GM23338 (cell line): ENCODE data around the gene RAPGEF4. TPM values are rescaled to one million over a fixed set of nuclear protein-coding genes. Genes with fewer than 3 reads are reported as not detected.

ENCODE experiments used
- ATAC-seq: fragments of 200-7000 bp; cut with Tn5 transposase; 3 replicates; pipeline ENCODE4 v1.9.1; 2020
- DNase-seq: peaks from one replicate; pipeline ENCODE4 v3.0.0-alpha.2; 2015; ENCODE audit warnings: low spot score
- H2AFZ ChIP-seq: fragments of 200-600 bp; sonication (generic); 2 replicates; pipeline ENCODE4 v1.8.0; 2016; ENCODE audit warnings: antibody characterized with exemption, mild to moderate bottlenecking, moderate library complexity
- H3F3A ChIP-seq: fragments of 200-600 bp; sonication (generic); replicated peaks from 2 replicates; pipeline ENCODE4 v1.8.0; 2017; ENCODE audit warnings: antibody characterized with exemption, mixed run types, low read depth
- H3K27ac ChIP-seq: fragments of 200-600 bp; sonication (generic); 2 replicates; pipeline ENCODE4 v1.6.1; 2016; ENCODE audit warnings: low read depth
- H3K27me3 ChIP-seq: fragments of 200-600 bp; sonication (generic); 2 replicates; pipeline ENCODE4 v1.8.0; 2016; ENCODE audit warnings: mild to moderate bottlenecking, mixed run types, moderate library complexity; ENCODE audit not compliant: insufficient read depth
- H3K36me3 ChIP-seq: fragments of 200-600 bp; sonication (generic); 2 replicates; pipeline ENCODE4 v1.8.0; 2016; ENCODE audit warnings: mild to moderate bottlenecking; ENCODE audit not compliant: insufficient read depth
- H3K4me1 ChIP-seq: fragments of 200-600 bp; sonication (generic); 2 replicates; pipeline ENCODE4 v1.8.0; 2016; ENCODE audit warnings: mild to moderate bottlenecking, moderate library complexity; ENCODE audit not compliant: insufficient read depth
- H3K4me2 ChIP-seq: fragments of 200-600 bp; sonication (generic); 2 replicates; pipeline ENCODE4 v1.7.1; 2017; ENCODE audit warnings: mixed run types
- H3K4me3 ChIP-seq: fragments of 200-600 bp; sonication (generic); 2 replicates; pipeline ENCODE4 v1.6.1; 2016; ENCODE audit warnings: mixed run types
- H3K79me2 ChIP-seq: fragments of 200-600 bp; sonication (generic); replicated peaks from 2 replicates; pipeline ENCODE4 v1.8.0; 2017; ENCODE audit warnings: mild to moderate bottlenecking; ENCODE audit not compliant: insufficient read depth
- H3K9me2 ChIP-seq: fragments of 200-600 bp; sonication (generic); 2 replicates; pipeline ENCODE4 v1.8.0; 2017; ENCODE audit not compliant: insufficient read depth
- H4K20me1 ChIP-seq: fragments of 200-600 bp; sonication (generic); replicated peaks from 2 replicates; pipeline ENCODE4 v1.8.0; 2017; ENCODE audit warnings: mild to moderate bottlenecking; ENCODE audit not compliant: insufficient read depth
- H3K27ac Mint-ChIP-seq: 2 replicates; pipeline ENCODE4 v1.8.0; 2020; ENCODE audit warnings: inconsistent platforms, mild to moderate bottlenecking, moderate library complexity, mixed read lengths
- H3K27me3 Mint-ChIP-seq: 3 replicates; pipeline ENCODE4 v1.8.0; 2022; ENCODE audit warnings: low read depth, mild to moderate bottlenecking, moderate library complexity, mixed read lengths, inconsistent platforms; ENCODE audit not compliant: insufficient read depth, poor library complexity
- H3K36me3 Mint-ChIP-seq: 3 replicates; pipeline ENCODE4 v1.8.0; 2021; ENCODE audit warnings: low read depth, mild to moderate bottlenecking, inconsistent platforms, moderate library complexity, mixed read lengths
- H3K4me1 Mint-ChIP-seq: 3 replicates; pipeline ENCODE4 v1.8.0; 2020; ENCODE audit warnings: mild to moderate bottlenecking, inconsistent platforms, mixed read lengths
- H3K4me3 Mint-ChIP-seq: 3 replicates; pipeline ENCODE4 v1.8.0; 2021; ENCODE audit warnings: moderate library complexity, mild to moderate bottlenecking, inconsistent platforms, mixed read lengths
- H3K9me3 Mint-ChIP-seq: 3 replicates; pipeline ENCODE4 v1.8.0; 2020; ENCODE audit warnings: moderate library complexity, mild to moderate bottlenecking, inconsistent platforms, mixed read lengths
- CREB1 ChIP-seq: fragments of 250-450 bp; sonication (Bioruptor Pico); IDR thresholded peaks from 2 replicates; pipeline ENCODE4 v1.5.0; 2020; ENCODE audit warnings: low read depth, mild to moderate bottlenecking, moderate library complexity
- EZH2 ChIP-seq: fragments of 200-600 bp; sonication (generic); IDR thresholded peaks from one replicate; pipeline ENCODE4 v1.8.0; 2017; ENCODE audit warnings: antibody characterized with exemption, mild to moderate bottlenecking, low read depth; ENCODE audit not compliant: unreplicated experiment
- EZH2phosphoT487 ChIP-seq: fragments of 200-600 bp; sonication (generic); IDR thresholded peaks from one replicate; pipeline ENCODE4 v1.8.1; 2018; ENCODE audit warnings: antibody characterized with exemption; ENCODE audit not compliant: unreplicated experiment
- JUNB ChIP-seq: IDR thresholded peaks from one replicate; pipeline ENCODE4 v1.6.1; 2016; ENCODE audit warnings: antibody characterized with exemption; ENCODE audit not compliant: unreplicated experiment
- NANOG ChIP-seq: IDR thresholded peaks from 2 replicates; pipeline ENCODE4 v1.6.1; 2016; ENCODE audit warnings: antibody characterized with exemption, borderline replicate concordance
- POLR2AphosphoS5 ChIP-seq: IDR thresholded peaks from 2 replicates; pipeline ENCODE4 v1.6.1; 2016; ENCODE audit warnings: antibody characterized with exemption, low read depth
- STAT1 ChIP-seq: IDR thresholded peaks from one replicate; pipeline ENCODE4 v1.6.1; 2016; ENCODE audit warnings: antibody characterized with exemption; ENCODE audit not compliant: unreplicated experiment
- ZNF114 ChIP-seq: fragments of 250-450 bp; sonication (Bioruptor Pico); IDR thresholded peaks from 2 replicates; pipeline ENCODE4 v1.5.0; 2020; ENCODE audit warnings: mild to moderate bottlenecking, moderate library complexity
- ZNF331 ChIP-seq: fragments of 250-450 bp; sonication (Bioruptor Pico); IDR thresholded peaks from 2 replicates; pipeline ENCODE4 v1.5.0; 2020; ENCODE audit warnings: low read depth, mild to moderate bottlenecking, moderate library complexity
- polyA plus RNA-seq: library from polyadenylated mRNA; unstranded; fragments of >200 nt; fragmentation: Nextera tagmentation; extraction: Ambion mirVana; gene quantifications from 2 replicates; pipeline ENCODE4 v1.2.1, GENCODE V29; 2016
- total RNA-seq: library from RNA; depleted of rRNA; stranded (reverse); fragments of >200 nt; shearing (Covaris generic); gene quantifications from 2 replicates; pipeline ENCODE4 v1.2.3, GENCODE V29; 2014
- TF ChIP-seq, protein P1 (sequence below): fragments of 250-450 bp; sonication (Bioruptor Pico); IDR thresholded peaks from 2 replicates; pipeline ENCODE4 v1.5.0; 2020; ENCODE audit warnings: mild to moderate bottlenecking, moderate library complexity
- TF ChIP-seq, protein P2 (sequence below), 2 experiments: fragments of 200-600 bp in 1 of 2; sonication (generic) in 1 of 2; conservative IDR thresholded peaks; 2 replicates each; pipeline versions ENCODE4 v1.5.1 to v1.6.1; 2016 to 2017; ENCODE audit warnings: antibody characterized with exemption in 2 of 2, low read depth in 2 of 2, mild to moderate bottlenecking in 2 of 2, moderate library complexity in 1 of 2
- TF ChIP-seq, protein P3 (sequence below): IDR thresholded peaks from 2 replicates; pipeline ENCODE4 v1.6.1; 2016; ENCODE audit warnings: antibody characterized with exemption
- TF ChIP-seq, protein P4 (sequence below): IDR thresholded peaks from one replicate; pipeline ENCODE4 v1.6.1; 2018; ENCODE audit warnings: antibody characterized with exemption; ENCODE audit not compliant: unreplicated experiment

The RAPGEF4 gene
- total and polyA plus RNA-seq, 2 experiments from 2014 or later = 1.7 to 4.7 TPM

DNA sequence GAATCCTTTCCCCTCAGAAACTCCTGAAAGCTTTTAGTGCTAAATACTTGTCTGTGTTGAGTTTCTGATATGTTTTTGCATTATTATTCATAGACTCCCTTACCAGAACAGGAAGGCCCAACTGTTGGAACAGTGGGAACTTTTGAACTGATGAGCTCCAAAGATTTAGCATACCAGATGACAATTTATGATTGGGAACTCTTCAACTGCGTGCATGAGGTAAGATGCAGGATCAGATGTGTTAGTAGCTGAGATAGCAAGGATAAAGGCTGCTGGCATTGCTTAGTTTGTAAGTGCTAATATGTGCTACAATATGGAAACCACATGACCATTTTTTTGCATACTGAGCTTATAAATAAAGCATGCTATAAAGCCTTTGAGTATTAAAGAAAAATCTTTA is 290.8 kb downstream of the RAPGEF4 start:
- no peaks in the 10 kb centered on the region for H3K9me2 ChIP-seq
- H2AFZ ChIP-seq = no peak overlapping the region
- H3K79me2 ChIP-seq = no peaks in the 10 kb centered on the region
- peaks cover 12% of the 10 kb centered on the region; the same call in 2 of the 3 replicates for H3K4me1 Mint-ChIP-seq
- H3K27ac ChIP-seq = no peak overlapping the region
- H3K4me2 ChIP-seq = no peak overlapping the region
- no peaks in the 10 kb centered on the region for H4K20me1 ChIP-seq
- H3F3A ChIP-seq = no peaks in the 10 kb centered on the region
- no peak for ATAC-seq
- no peak overlapping the region for H3K27ac Mint-ChIP-seq
- H3K4me1 ChIP-seq = no peaks in the 10 kb centered on the region
- H3K36me3 Mint-ChIP-seq = no peaks in the 10 kb centered on the region
- H3K36me3 ChIP-seq = no peaks in the 10 kb centered on the region
- TF ChIP-seq ZNF331 (CRISPR knock-in tag) = no peak
- TF ChIP-seq, protein P1, sequence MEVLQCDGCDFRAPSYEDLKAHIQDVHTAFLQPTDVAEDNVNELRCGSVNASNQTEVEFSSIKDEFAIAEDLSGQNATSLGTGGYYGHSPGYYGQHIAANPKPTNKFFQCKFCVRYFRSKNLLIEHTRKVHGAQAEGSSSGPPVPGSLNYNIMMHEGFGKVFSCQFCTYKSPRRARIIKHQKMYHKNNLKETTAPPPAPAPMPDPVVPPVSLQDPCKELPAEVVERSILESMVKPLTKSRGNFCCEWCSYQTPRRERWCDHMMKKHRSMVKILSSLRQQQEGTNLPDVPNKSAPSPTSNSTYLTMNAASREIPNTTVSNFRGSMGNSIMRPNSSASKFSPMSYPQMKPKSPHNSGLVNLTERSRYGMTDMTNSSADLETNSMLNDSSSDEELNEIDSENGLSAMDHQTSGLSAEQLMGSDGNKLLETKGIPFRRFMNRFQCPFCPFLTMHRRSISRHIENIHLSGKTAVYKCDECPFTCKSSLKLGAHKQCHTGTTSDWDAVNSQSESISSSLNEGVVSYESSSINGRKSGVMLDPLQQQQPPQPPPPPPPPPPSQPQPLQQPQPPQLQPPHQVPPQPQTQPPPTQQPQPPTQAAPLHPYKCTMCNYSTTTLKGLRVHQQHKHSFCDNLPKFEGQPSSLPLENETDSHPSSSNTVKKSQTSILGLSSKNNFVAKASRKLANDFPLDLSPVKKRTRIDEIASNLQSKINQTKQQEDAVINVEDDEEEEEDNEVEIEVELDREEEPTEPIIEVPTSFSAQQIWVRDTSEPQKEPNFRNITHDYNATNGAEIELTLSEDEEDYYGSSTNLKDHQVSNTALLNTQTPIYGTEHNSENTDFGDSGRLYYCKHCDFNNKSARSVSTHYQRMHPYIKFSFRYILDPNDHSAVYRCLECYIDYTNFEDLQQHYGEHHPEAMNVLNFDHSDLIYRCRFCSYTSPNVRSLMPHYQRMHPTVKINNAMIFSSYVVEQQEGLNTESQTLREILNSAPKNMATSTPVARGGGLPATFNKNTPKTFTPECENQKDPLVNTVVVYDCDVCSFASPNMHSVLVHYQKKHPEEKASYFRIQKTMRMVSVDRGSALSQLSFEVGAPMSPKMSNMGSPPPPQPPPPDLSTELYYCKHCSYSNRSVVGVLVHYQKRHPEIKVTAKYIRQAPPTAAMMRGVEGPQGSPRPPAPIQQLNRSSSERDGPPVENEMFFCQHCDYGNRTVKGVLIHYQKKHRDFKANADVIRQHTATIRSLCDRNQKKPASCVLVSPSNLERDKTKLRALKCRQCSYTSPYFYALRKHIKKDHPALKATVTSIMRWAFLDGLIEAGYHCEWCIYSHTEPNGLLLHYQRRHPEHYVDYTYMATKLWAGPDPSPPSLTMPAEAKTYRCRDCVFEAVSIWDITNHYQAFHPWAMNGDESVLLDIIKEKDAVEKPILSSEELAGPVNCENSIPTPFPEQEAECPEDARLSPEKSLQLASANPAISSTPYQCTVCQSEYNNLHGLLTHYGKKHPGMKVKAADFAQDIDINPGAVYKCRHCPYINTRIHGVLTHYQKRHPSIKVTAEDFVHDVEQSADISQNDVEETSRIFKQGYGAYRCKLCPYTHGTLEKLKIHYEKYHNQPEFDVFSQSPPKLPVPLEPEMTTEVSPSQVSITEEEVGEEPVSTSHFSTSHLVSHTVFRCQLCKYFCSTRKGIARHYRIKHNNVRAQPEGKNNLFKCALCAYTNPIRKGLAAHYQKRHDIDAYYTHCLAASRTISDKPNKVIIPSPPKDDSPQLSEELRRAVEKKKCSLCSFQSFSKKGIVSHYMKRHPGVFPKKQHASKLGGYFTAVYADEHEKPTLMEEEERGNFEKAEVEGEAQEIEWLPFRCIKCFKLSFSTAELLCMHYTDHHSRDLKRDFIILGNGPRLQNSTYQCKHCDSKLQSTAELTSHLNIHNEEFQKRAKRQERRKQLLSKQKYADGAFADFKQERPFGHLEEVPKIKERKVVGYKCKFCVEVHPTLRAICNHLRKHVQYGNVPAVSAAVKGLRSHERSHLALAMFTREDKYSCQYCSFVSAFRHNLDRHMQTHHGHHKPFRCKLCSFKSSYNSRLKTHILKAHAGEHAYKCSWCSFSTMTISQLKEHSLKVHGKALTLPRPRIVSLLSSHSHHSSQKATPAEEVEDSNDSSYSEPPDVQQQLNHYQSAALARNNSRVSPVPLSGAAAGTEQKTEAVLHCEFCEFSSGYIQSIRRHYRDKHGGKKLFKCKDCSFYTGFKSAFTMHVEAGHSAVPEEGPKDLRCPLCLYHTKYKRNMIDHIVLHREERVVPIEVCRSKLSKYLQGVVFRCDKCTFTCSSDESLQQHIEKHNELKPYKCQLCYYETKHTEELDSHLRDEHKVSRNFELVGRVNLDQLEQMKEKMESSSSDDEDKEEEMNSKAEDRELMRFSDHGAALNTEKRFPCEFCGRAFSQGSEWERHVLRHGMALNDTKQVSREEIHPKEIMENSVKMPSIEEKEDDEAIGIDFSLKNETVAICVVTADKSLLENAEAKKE = no peak
- TF ChIP-seq JUNB = no peak
- TF ChIP-seq STAT1 = no peak
- TF ChIP-seq EZH2phosphoT487 = no peak
- TF ChIP-seq, protein P2, sequence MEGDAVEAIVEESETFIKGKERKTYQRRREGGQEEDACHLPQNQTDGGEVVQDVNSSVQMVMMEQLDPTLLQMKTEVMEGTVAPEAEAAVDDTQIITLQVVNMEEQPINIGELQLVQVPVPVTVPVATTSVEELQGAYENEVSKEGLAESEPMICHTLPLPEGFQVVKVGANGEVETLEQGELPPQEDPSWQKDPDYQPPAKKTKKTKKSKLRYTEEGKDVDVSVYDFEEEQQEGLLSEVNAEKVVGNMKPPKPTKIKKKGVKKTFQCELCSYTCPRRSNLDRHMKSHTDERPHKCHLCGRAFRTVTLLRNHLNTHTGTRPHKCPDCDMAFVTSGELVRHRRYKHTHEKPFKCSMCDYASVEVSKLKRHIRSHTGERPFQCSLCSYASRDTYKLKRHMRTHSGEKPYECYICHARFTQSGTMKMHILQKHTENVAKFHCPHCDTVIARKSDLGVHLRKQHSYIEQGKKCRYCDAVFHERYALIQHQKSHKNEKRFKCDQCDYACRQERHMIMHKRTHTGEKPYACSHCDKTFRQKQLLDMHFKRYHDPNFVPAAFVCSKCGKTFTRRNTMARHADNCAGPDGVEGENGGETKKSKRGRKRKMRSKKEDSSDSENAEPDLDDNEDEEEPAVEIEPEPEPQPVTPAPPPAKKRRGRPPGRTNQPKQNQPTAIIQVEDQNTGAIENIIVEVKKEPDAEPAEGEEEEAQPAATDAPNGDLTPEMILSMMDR (conservative IDR thresholded peaks at IDR 0.05; ENCODE audit: low read depth in 2 of 2) = no peak
- no peak for TF ChIP-seq NANOG
- TF ChIP-seq EZH2 = no peak
- TF ChIP-seq, protein P3, sequence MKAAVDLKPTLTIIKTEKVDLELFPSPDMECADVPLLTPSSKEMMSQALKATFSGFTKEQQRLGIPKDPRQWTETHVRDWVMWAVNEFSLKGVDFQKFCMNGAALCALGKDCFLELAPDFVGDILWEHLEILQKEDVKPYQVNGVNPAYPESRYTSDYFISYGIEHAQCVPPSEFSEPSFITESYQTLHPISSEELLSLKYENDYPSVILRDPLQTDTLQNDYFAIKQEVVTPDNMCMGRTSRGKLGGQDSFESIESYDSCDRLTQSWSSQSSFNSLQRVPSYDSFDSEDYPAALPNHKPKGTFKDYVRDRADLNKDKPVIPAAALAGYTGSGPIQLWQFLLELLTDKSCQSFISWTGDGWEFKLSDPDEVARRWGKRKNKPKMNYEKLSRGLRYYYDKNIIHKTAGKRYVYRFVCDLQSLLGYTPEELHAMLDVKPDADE = no peak
- TF ChIP-seq, protein P4, sequence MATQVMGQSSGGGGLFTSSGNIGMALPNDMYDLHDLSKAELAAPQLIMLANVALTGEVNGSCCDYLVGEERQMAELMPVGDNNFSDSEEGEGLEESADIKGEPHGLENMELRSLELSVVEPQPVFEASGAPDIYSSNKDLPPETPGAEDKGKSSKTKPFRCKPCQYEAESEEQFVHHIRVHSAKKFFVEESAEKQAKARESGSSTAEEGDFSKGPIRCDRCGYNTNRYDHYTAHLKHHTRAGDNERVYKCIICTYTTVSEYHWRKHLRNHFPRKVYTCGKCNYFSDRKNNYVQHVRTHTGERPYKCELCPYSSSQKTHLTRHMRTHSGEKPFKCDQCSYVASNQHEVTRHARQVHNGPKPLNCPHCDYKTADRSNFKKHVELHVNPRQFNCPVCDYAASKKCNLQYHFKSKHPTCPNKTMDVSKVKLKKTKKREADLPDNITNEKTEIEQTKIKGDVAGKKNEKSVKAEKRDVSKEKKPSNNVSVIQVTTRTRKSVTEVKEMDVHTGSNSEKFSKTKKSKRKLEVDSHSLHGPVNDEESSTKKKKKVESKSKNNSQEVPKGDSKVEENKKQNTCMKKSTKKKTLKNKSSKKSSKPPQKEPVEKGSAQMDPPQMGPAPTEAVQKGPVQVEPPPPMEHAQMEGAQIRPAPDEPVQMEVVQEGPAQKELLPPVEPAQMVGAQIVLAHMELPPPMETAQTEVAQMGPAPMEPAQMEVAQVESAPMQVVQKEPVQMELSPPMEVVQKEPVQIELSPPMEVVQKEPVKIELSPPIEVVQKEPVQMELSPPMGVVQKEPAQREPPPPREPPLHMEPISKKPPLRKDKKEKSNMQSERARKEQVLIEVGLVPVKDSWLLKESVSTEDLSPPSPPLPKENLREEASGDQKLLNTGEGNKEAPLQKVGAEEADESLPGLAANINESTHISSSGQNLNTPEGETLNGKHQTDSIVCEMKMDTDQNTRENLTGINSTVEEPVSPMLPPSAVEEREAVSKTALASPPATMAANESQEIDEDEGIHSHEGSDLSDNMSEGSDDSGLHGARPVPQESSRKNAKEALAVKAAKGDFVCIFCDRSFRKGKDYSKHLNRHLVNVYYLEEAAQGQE = no peak
- TF ChIP-seq POLR2AphosphoS5 = no peak
- no peak for TF ChIP-seq CREB1 (CRISPR knock-in tag)
- no peak for TF ChIP-seq ZNF114 (CRISPR knock-in tag)
- no peaks in the 10 kb centered on the region for H3K27me3 ChIP-seq
- no peak for DNase-seq
- no peaks in the 10 kb centered on the region for H3K9me3 Mint-ChIP-seq
- no peak overlapping the region for H3K4me3 ChIP-seq
- no peak overlapping the region for H3K4me3 Mint-ChIP-seq
- H3K27me3 Mint-ChIP-seq = no peaks in the 10 kb centered on the region
